Stimulated activated memory B cell treated with anti-CD40 and anti-IgM and Interleukin-4, amounts not matched to agents 10 μg/mL and 1 μg/mL and 100 μg/mL, for 72 hours (primary cell): ENCODE results near the gene NDEL1.

Source experiments
- ATAC-seq: fragments of 150-1000 bp; cut with Tn5 transposase; 2 replicates; pipeline ENCODE4 v1.10.0; 2021
- H3K27ac Mint-ChIP-seq: one replicate; pipeline ENCODE4 v1.8.0; 2022; ENCODE audit warnings: mild to moderate bottlenecking, mixed read lengths
- H3K27me3 Mint-ChIP-seq: one replicate; pipeline ENCODE4 v1.8.0; 2022; ENCODE audit warnings: mixed read lengths
- H3K36me3 Mint-ChIP-seq: one replicate; pipeline ENCODE4 v1.8.0; 2022; ENCODE audit warnings: mixed read lengths
- H3K4me1 Mint-ChIP-seq: one replicate; pipeline ENCODE4 v1.8.0; 2022; ENCODE audit warnings: mixed read lengths
- H3K4me3 Mint-ChIP-seq: one replicate; pipeline ENCODE4 v1.8.0; 2022; ENCODE audit warnings: mild to moderate bottlenecking, moderate library complexity, mixed read lengths
- H3K9me3 Mint-ChIP-seq: one replicate; pipeline ENCODE4 v1.8.0; 2022; ENCODE audit warnings: mixed read lengths

The NDEL1 gene

GRCh38 chr17:8459831-8460230, 24.1 kb downstream of the NDEL1 start:
- no peak overlapping the region for H3K4me3 Mint-ChIP-seq
- H3K9me3 Mint-ChIP-seq = no peaks in the 10 kb centered on the region
- H3K27me3 Mint-ChIP-seq = no peaks in the 10 kb centered on the region
- H3K27ac Mint-ChIP-seq = no peak overlapping the region
- peaks cover 19% of the 10 kb centered on the region for H3K4me1 Mint-ChIP-seq
- H3K36me3 Mint-ChIP-seq = peaks cover 78% of the 10 kb centered on the region
- no peak for ATAC-seq

DNA sequence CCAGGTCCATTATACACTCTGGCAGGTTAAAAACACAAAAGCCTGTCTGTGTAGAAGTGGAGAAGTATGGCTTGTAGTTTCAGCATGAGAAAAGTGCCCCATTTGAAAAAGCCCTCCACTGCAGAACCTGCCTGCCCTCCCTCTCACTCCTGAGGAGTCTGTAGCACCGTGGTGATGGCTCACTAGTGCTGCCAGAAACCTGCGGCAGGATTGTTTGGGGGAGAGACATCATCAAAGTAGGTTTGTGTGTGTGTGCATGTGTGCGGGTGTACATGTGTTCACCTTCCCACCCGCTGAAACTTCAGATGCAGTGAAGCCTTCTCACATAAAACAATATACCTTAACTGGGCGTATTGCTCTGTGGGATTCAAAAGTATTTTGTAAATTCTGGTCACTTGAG, 26.9 kb downstream of the NDEL1 start:
- Mint-ChIP-seq H3K4me3 (no peak overlapping the region), H3K27ac (no peak overlapping the region), H3K27me3 (no peaks in the 10 kb centered on the region), H3K4me1 (peaks cover 7% of the 10 kb centered on the region), H3K36me3 (peaks cover 75% of the 10 kb centered on the region), H3K9me3 (no peaks in the 10 kb centered on the region)
- ATAC-seq = no peak

DNA sequence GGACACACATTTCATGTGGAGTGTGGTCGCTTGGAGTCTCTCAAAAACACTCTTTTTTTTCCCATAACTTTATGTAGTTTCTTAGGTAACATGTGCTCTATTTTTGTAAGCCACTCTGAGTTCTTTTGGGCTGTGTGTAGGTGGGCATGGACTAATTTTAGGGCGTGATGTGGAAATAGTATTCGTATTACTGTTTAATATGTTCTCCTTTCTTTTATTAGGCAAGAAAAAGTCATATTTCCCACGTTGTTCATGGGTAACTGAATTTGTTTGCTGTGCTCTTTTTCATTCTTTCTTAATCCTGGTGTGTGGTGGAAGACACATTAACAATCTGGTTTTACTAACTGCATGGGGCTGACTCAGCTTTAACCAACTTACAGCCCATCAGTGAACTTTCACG, 27.4 kb downstream of the NDEL1 start:
- Mint-ChIP-seq H3K36me3 (peaks cover 75% of the 10 kb centered on the region), H3K4me3 (no peak overlapping the region), H3K27me3 (no peaks in the 10 kb centered on the region), H3K4me1 (peaks cover 5% of the 10 kb centered on the region), H3K9me3 (no peaks in the 10 kb centered on the region), H3K27ac (no peak overlapping the region)
- no peak for ATAC-seq

DNA sequence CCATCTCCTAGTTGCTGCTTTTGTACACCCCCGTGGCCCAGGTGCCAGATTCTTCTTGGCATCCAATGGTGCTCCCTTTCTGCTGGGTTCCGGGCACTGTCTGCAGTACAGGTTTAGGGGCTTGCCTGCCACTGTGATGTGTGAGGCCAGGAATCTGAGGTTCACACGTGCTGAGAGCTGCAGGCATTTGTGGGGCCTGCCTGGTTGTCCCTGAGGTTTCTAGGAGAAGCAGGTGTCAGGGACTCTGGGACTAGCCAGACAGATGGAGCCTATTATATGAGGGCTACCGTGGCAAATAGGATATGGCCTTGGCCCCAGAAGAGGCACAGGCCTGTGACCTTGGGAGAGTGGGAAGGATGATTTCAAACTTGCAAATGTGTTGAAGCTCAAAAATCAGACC, 29.3 kb downstream of the NDEL1 start:
- Mint-ChIP-seq H3K27ac (no peak overlapping the region), H3K36me3 (peaks cover 63% of the 10 kb centered on the region)

DNA sequence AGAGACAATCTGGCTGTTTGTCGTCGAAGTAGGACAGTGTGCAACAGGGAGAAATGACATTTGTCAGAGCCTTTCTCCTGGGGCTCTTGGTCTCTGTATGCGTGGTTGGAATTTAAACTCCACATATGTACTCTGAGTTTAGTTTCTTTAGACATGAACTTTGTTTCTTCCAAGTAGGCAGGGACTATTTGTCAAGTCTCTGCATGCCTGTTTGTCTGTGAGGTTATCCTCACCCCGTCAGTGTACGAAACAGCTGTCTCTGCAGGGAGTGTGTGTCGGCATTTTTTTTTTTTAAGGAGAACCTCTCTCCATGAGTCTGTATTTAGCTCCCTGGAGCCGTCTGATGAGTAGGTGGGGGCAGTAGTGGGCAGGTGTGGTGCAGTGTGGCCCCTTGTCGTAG, 29.7 kb downstream of the NDEL1 start:
- Mint-ChIP-seq H3K27me3 (no peaks in the 10 kb centered on the region), H3K4me3 (no peak overlapping the region), H3K36me3 (peaks cover 61% of the 10 kb centered on the region), H3K27ac (no peak overlapping the region), H3K9me3 (no peaks in the 10 kb centered on the region), H3K4me1 (no peaks in the 10 kb centered on the region)
- ATAC-seq = no peak

More for the DNA sequence above, 29.3 kb downstream of the NDEL1 start:
- no peaks in the 10 kb centered on the region for H3K9me3 Mint-ChIP-seq
- H3K27me3 Mint-ChIP-seq = no peaks in the 10 kb centered on the region
- ATAC-seq = no peak
- H3K4me3 Mint-ChIP-seq = no peak overlapping the region
- no peaks in the 10 kb centered on the region for H3K4me1 Mint-ChIP-seq

GRCh38 chr17:8465759-8466158, 30.1 kb downstream of the NDEL1 start:
- H3K4me3 Mint-ChIP-seq = no peak overlapping the region
- no peaks in the 10 kb centered on the region for H3K9me3 Mint-ChIP-seq
- ATAC-seq = no peak
- H3K27ac Mint-ChIP-seq = no peak overlapping the region
- H3K4me1 Mint-ChIP-seq = no peaks in the 10 kb centered on the region
- H3K27me3 Mint-ChIP-seq = no peaks in the 10 kb centered on the region
- peaks cover 61% of the 10 kb centered on the region for H3K36me3 Mint-ChIP-seq

GRCh38 chr17:8466456-8466855, 30.8 kb downstream of the NDEL1 start:
- Mint-ChIP-seq H3K9me3 (no peaks in the 10 kb centered on the region), H3K27ac (no peak overlapping the region), H3K4me3 (no peak overlapping the region), H3K36me3 (peaks cover 61% of the 10 kb centered on the region), H3K4me1 (no peaks in the 10 kb centered on the region), H3K27me3 (no peaks in the 10 kb centered on the region)
- ATAC-seq = no peak

DNA sequence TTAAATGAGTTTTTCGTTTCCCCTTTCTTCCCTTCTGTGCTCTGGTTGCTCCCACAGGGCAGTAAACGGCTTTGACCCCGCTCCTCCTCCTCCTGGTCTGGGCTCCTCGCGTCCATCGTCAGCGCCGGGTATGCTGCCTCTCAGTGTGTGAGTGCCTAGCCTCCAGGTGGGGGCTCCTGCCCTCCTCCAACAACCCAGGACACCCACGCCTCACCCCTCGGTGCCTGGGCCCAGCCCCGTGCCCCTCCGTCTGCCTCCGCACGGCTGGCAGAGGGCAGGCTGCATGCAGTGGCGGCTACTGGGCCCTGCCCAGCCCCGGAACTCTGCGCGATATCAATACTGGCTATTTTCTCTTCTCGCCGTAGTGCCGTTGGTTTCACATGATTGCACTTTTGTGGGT, 31.2 kb downstream of the NDEL1 start:
- no peaks in the 10 kb centered on the region for H3K4me1 Mint-ChIP-seq
- no peak for ATAC-seq
- H3K4me3 Mint-ChIP-seq = no peak overlapping the region
- no peaks in the 10 kb centered on the region for H3K9me3 Mint-ChIP-seq
- H3K36me3 Mint-ChIP-seq = peaks cover 61% of the 10 kb centered on the region
- no peaks in the 10 kb centered on the region for H3K27me3 Mint-ChIP-seq
- no peak overlapping the region for H3K27ac Mint-ChIP-seq

GRCh38 chr17:8467527-8467926, 31.8 kb downstream of the NDEL1 start:
- no peak for ATAC-seq
- Mint-ChIP-seq H3K27ac (no peak overlapping the region), H3K36me3 (peaks cover 63% of the 10 kb centered on the region)

GRCh38 chr17:8468127-8468526, 32.4 kb downstream of the NDEL1 start:
- no peak overlapping the region for H3K4me3 Mint-ChIP-seq
- no peaks in the 10 kb centered on the region for H3K9me3 Mint-ChIP-seq
- H3K27ac Mint-ChIP-seq = no peak overlapping the region
- H3K27me3 Mint-ChIP-seq = no peaks in the 10 kb centered on the region
- peaks cover 60% of the 10 kb centered on the region for H3K36me3 Mint-ChIP-seq
- ATAC-seq = no peak
- no peaks in the 10 kb centered on the region for H3K4me1 Mint-ChIP-seq

More at GRCh38 chr17:8467527-8467926, 31.8 kb downstream of the NDEL1 start:
- Mint-ChIP-seq H3K27me3 (no peaks in the 10 kb centered on the region), H3K4me1 (no peaks in the 10 kb centered on the region), H3K9me3 (no peaks in the 10 kb centered on the region), H3K4me3 (no peak overlapping the region)

- Mint-ChIP-seq H3K36me3 (peaks cover 61% of the 10 kb centered on the region), H3K27me3 (no peaks in the 10 kb centered on the region), H3K4me1 (no peaks in the 10 kb centered on the region), H3K9me3 (no peaks in the 10 kb centered on the region), H3K27ac (no peak overlapping the region), H3K4me3 (no peak overlapping the region)
- ATAC-seq = no peak
Measured at GRCh38 chr17:8468980-8469379, 33.3 kb downstream of the NDEL1 start.

- no peak overlapping the region for H3K4me3 Mint-ChIP-seq
- no peaks in the 10 kb centered on the region for H3K9me3 Mint-ChIP-seq
- no peaks in the 10 kb centered on the region for H3K4me1 Mint-ChIP-seq
- no peak overlapping the region for H3K27ac Mint-ChIP-seq
- peaks cover 61% of the 10 kb centered on the region for H3K36me3 Mint-ChIP-seq
- no peaks in the 10 kb centered on the region for H3K27me3 Mint-ChIP-seq
- no peak for ATAC-seq
Measured at GRCh38 chr17:8469964-8470363, 34.3 kb downstream of the NDEL1 start.

GRCh38 chr17:8470447-8471047, 34.9 kb downstream of the NDEL1 start:
- no peak overlapping the region for H3K27ac Mint-ChIP-seq
- H3K4me1 Mint-ChIP-seq = no peaks in the 10 kb centered on the region
- no peak overlapping the region for H3K4me3 Mint-ChIP-seq
- ATAC-seq = no peak
- peaks cover 61% of the 10 kb centered on the region for H3K36me3 Mint-ChIP-seq
- no peaks in the 10 kb centered on the region for H3K9me3 Mint-ChIP-seq
- no peaks in the 10 kb centered on the region for H3K27me3 Mint-ChIP-seq

DNA sequence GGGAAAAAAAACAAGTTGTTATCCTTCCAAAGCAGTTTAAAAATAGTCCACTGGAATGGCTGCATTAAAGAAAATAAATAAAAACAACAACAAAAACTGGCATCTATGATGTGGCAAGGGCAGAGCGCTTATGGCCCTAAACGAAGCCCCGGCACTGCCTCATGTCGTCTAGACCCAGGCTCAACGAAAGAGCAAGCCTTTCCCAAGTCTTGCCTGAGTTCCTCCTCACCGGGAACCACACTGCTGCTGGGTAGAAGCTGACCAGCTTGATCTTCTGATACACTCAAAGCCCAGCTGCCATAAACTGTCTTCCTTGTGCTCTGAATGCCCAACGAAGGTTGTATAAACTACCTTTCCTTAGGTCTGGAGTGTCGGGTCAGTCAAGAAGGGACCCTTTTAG, 37.0 kb downstream of the NDEL1 start:
- no peak overlapping the region for H3K27ac Mint-ChIP-seq
- peaks cover 56% of the 10 kb centered on the region for H3K36me3 Mint-ChIP-seq
- no peaks in the 10 kb centered on the region for H3K4me1 Mint-ChIP-seq
- no peak for ATAC-seq
- H3K27me3 Mint-ChIP-seq = no peaks in the 10 kb centered on the region
- no peak overlapping the region for H3K4me3 Mint-ChIP-seq
- no peaks in the 10 kb centered on the region for H3K9me3 Mint-ChIP-seq

DNA sequence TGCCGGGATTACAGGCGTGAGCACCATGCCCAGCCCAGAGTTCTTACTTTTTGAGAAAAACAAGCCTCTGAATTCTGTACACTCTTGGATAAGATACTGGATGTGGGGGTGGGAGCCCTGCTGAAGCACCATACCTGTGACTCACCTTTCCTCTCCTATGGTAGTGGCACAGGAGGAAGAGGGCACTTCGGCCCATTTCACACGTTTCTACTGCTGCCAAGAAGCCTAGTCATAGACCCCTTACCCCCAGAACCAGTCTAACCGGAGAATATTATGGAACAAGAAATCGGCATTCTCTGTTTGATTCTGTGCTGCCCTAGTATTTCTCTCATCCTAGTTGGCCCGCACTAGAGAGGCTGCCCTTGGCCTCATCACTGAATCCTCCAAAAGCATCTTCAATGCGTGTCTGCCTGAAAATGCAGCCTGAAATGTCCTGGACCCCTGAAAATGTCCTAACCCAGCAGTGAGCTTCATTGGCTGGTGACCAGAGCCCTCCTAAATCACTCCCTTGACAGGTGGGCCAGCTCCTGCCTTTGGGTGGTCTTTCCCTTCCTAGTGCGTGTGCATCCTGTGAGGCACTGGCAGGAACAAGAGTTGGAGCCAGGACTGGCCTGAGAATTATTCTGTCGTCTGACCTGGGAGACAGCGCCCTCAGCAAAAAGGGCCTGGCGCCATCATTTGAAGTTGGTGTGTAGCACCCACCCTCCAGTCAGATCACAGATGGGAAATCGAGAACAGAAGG, 37.9 kb downstream of the NDEL1 start:
- no peak for ATAC-seq
- Mint-ChIP-seq H3K9me3 (no peaks in the 10 kb centered on the region), H3K27me3 (no peaks in the 10 kb centered on the region), H3K36me3 (peaks cover 57% of the 10 kb centered on the region), H3K27ac (no peak overlapping the region), H3K4me1 (no peaks in the 10 kb centered on the region), H3K4me3 (no peak overlapping the region)

- no peaks in the 10 kb centered on the region for H3K27me3 Mint-ChIP-seq
- ATAC-seq = no peak
- H3K4me1 Mint-ChIP-seq = no peaks in the 10 kb centered on the region
- peaks cover 68% of the 10 kb centered on the region for H3K36me3 Mint-ChIP-seq
- no peak overlapping the region for H3K4me3 Mint-ChIP-seq
- H3K9me3 Mint-ChIP-seq = no peaks in the 10 kb centered on the region
- no peak overlapping the region for H3K27ac Mint-ChIP-seq
Measured at GRCh38 chr17:8474826-8475225, 39.1 kb downstream of the NDEL1 start.
